NT2/D1 (cell line): Measurements from ENCODE around the gene PHACTR3.

ENCODE experiments used
- SUZ12 ChIP-seq: IDR thresholded peaks from 2 replicates; pipeline ENCODE4 v1.6.1; 2011; ENCODE audit not compliant: insufficient read length, insufficient read depth; ENCODE audit errors: extremely low read depth
- YY1 ChIP-seq: IDR thresholded peaks from 2 replicates; pipeline ENCODE4 v1.6.1; 2011; ENCODE audit not compliant: insufficient read length, insufficient read depth
- ZNF274 ChIP-seq: IDR thresholded peaks from 2 replicates; pipeline ENCODE4 v1.6.1; 2011; ENCODE audit warnings: mild to moderate bottlenecking, low read depth, low read length

DNA sequence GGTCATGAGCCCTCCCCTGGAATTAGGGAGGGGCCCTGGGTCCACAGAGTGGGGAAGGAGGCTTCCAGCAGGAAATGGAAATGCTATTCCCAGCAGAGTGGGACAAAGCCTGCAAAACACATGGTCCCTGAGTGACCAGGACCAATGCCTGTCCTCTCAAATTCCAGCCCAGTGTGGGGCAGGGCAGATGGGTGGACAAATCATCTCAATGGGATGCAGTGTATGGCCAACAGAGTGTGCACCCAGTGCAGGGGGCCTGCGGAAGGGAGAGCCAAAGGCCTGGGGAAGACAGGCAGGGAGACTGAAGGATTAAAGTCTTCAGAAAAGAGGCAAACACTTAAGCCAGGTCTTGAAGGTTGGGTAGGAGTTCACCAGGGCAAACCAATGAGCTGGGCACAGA, 28.7 kb upstream of the PHACTR3 start:
- TF ChIP-seq ZNF274 = no peak
- no peak for TF ChIP-seq SUZ12
- no peak for TF ChIP-seq YY1
